Tibial artery (tissue), 4 donors: ENCODE results near the gene SMYD3.

Source experiments
- DNase-seq, 2 donors: peaks; one replicate each; pipeline ENCODE4 v3.0.0-alpha.2; 2019
- H3K27ac ChIP-seq, 2 donors: fragments of 200-600 bp; sonication (generic) in 1 of 2; 1 replicate in 1 of 2; 2 replicates in 1 of 2; pipeline ENCODE4 v1.5.1; 2018 to 2019; ENCODE audit warnings: mild to moderate bottlenecking in 1 of 2
- H3K27me3 ChIP-seq, 2 donors: fragments of 200-600 bp; sonication (generic) in 1 of 2; one replicate each; pipeline versions ENCODE4 v1.5.1 to v1.6.0; 2016 to 2019
- H3K36me3 ChIP-seq, 3 donors: fragments of 200-600 bp; sonication (generic) in 2 of 3; one replicate each; pipeline ENCODE4 v1.5.1; 2016 to 2019; ENCODE audit warnings: mild to moderate bottlenecking in 2 of 3
- H3K4me1 ChIP-seq, 4 donors: fragments of 200-600 bp; sonication (generic) in 2 of 4; 1 replicate in 3 of 4; 2 replicates in 1 of 4; pipeline ENCODE4 v1.5.1; 2016 to 2019
- H3K4me3 ChIP-seq, 2 donors: fragments of 200-600 bp; sonication (generic) in 1 of 2; 1 replicate in 1 of 2; 2 replicates in 1 of 2; pipeline ENCODE4 v1.5.1; 2018 to 2019; ENCODE audit warnings: mild to moderate bottlenecking in 2 of 2
- H3K9me3 ChIP-seq, 3 donors: fragments of 200-600 bp; sonication (generic) in 1 of 3; one replicate each; pipeline ENCODE4 v1.5.1; 2016 to 2019
- CTCF ChIP-seq, 2 experiments: fragments of 200-600 bp in 1 of 2; fragments of 450-650 bp in 1 of 2; IDR thresholded peaks; one replicate each; pipeline ENCODE4 v1.5.1; 2017 to 2019; ENCODE audit warnings: antibody characterized with exemption in 2 of 2, mild to moderate bottlenecking in 1 of 2, moderate library complexity in 1 of 2
- intact Hi-C: fragments of 100-400 bp; cut with DNase I; formaldehyde crosslinking; loops from one replicate; pipeline ENCODE4 v1.15.0; 2023; ENCODE audit warnings: low total_unique reads

The SMYD3 gene

GRCh38 chr1:246281195-246281594 lies 225.9 kb downstream of the SMYD3 start:
- Histone ChIP-seq H3K4me1 (no peaks in the 10 kb centered on the region), H3K36me3 (no peaks in the 10 kb centered on the region), H3K4me3 (no peak overlapping the region), H3K27me3 (no peaks in the 10 kb centered on the region), H3K27ac (no peak overlapping the region), H3K9me3 (no peaks in the 10 kb centered on the region)
- intact Hi-C loops = no loop called here
- DNase-seq = no peak
- no peak for TF ChIP-seq CTCF (IDR thresholded peaks at IDR 0.05)

- DNase-seq = no peak
- Histone ChIP-seq H3K27me3 (no peaks in the 10 kb centered on the region), H3K9me3 (no peaks in the 10 kb centered on the region), H3K4me3 (no peak overlapping the region), H3K4me1 (no peaks in the 10 kb centered on the region), H3K36me3 (no peaks in the 10 kb centered on the region), H3K27ac (no peak overlapping the region)
- intact Hi-C loops = no loop called here
- TF ChIP-seq CTCF (IDR thresholded peaks at IDR 0.05) = no peak
Observed at GRCh38 chr1:246280551-246280950, 226.5 kb downstream of the SMYD3 start.

DNA sequence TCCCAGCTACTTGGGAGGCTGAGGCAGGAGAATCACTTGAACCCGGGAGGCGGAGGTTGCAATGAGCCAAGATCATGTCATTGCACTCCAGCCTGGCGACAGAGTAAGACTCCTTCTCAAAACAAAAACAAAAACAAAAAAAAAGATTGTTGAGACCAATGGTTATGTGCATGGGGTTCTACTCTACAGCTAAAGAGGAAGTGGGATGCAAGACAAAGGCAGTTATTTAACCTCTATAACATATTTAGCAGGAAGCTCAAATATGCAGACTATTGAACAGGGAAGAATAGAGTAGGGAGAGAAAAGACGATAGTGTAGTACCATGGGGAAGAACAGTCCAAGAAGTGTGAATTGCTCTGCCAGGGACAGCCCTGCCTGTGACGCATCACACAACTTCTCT lies 227.7 kb downstream of the SMYD3 start:
- no peaks in the 10 kb centered on the region for H3K9me3 ChIP-seq
- H3K27me3 ChIP-seq = no peaks in the 10 kb centered on the region
- H3K36me3 ChIP-seq = no peaks in the 10 kb centered on the region
- no peaks in the 10 kb centered on the region for H3K4me1 ChIP-seq
- intact Hi-C loops = no loop called here
- H3K27ac ChIP-seq = no peak overlapping the region
- no peak for DNase-seq
- no peak for TF ChIP-seq CTCF (IDR thresholded peaks at IDR 0.05)
- H3K4me3 ChIP-seq = no peak overlapping the region

- Histone ChIP-seq H3K4me1 (no peaks in the 10 kb centered on the region), H3K27ac (no peak overlapping the region), H3K4me3 (no peak overlapping the region), H3K27me3 (no peaks in the 10 kb centered on the region), H3K9me3 (no peaks in the 10 kb centered on the region), H3K36me3 (no peaks in the 10 kb centered on the region)
- no peak for DNase-seq
- TF ChIP-seq CTCF (IDR thresholded peaks at IDR 0.05) = no peak
- intact Hi-C loops = no loop called here
Observed at GRCh38 chr1:246278371-246278770, 228.7 kb downstream of the SMYD3 start.

DNA sequence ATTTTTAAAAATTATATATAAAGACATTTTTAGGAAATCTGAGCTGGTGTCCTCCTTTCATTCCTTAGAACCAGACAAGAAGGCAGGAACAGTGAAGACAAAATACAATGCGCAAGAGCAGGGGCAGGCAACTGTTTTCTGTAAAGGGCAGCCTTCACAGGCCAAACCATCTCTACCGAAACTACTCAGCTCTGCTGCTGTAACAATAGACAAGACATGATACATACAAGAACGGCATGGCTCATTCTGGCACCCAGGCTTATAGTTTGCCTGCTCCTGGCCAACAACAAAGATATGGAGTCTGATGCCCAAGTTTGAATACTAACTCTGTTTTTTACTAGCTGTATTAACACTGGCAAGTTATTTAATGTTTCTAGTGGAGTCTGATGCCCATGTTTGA lies 232.0 kb downstream of the SMYD3 start:
- no peak overlapping the region for H3K27ac ChIP-seq
- no peak overlapping the region for H3K4me3 ChIP-seq
- no peaks in the 10 kb centered on the region for H3K36me3 ChIP-seq
- no peak for DNase-seq
- H3K4me1 ChIP-seq = no peaks in the 10 kb centered on the region
- TF ChIP-seq CTCF (IDR thresholded peaks at IDR 0.05) = no peak
- H3K9me3 ChIP-seq = no peaks in the 10 kb centered on the region
- intact Hi-C loops = no loop called here
- H3K27me3 ChIP-seq = no peaks in the 10 kb centered on the region

- TF ChIP-seq CTCF (IDR thresholded peaks at IDR 0.05) = no peak
Observed at GRCh38 chr1:246274186-246274585, 232.9 kb downstream of the SMYD3 start.

More at GRCh38 chr1:246274186-246274585, 232.9 kb downstream of the SMYD3 start:
- Histone ChIP-seq H3K4me1 (no peaks in the 10 kb centered on the region), H3K36me3 (no peaks in the 10 kb centered on the region), H3K27me3 (no peaks in the 10 kb centered on the region), H3K4me3 (no peak overlapping the region), H3K27ac (no peak overlapping the region), H3K9me3 (no peaks in the 10 kb centered on the region)
- intact Hi-C loops = no loop called here
- DNase-seq = no peak
